NAMALWA (cell line): ENCODE measurements around the gene FAM234B.
"Not testable (repeated sequence)": the region's sequence is repeated elsewhere in the genome, so short reads cannot be mapped to it uniquely, and the experiment has no call there.

Experiments used
- DNase-seq: peaks from one replicate; pipeline ENCODE4 v3.0.0-alpha.2; 2015; ENCODE audit warnings: low spot score

The FAM234B gene

GRCh38 chr12:13023811-13024530 is 20.2 kb upstream of the FAM234B start:
- DNase-seq, result no peak

DNA sequence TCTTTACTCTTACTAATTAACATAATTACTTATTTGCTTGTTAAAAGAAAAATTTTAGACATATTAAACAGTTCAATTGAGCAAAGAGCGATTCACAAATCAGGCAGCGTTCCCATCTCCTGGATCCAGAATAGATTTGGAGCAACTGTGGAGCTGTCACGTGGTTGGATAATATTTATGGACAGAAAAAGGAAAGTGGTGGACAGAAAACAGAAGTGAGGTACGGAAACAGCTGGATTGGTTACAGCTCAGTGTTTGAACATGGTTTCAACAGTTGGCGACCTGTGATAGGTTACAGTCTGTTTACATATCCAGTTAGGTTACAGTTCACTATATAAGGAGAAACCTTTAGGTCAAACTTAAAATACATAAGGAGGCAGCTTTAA is 19.7 kb upstream of the FAM234B start:
- DNase-seq, result no peak

- no peak for DNase-seq
Measured at GRCh38 chr12:13026286-13026685, 17.9 kb upstream of the FAM234B start.

- DNase-seq, result no peak
Measured at GRCh38 chr12:13027032-13027431, 17.1 kb upstream of the FAM234B start.

GRCh38 chr12:13027508-13027907 is 16.7 kb upstream of the FAM234B start:
- no peak for DNase-seq

GRCh38 chr12:13028825-13029570 is 15.2 kb upstream of the FAM234B start:
- no peak for DNase-seq

DNA sequence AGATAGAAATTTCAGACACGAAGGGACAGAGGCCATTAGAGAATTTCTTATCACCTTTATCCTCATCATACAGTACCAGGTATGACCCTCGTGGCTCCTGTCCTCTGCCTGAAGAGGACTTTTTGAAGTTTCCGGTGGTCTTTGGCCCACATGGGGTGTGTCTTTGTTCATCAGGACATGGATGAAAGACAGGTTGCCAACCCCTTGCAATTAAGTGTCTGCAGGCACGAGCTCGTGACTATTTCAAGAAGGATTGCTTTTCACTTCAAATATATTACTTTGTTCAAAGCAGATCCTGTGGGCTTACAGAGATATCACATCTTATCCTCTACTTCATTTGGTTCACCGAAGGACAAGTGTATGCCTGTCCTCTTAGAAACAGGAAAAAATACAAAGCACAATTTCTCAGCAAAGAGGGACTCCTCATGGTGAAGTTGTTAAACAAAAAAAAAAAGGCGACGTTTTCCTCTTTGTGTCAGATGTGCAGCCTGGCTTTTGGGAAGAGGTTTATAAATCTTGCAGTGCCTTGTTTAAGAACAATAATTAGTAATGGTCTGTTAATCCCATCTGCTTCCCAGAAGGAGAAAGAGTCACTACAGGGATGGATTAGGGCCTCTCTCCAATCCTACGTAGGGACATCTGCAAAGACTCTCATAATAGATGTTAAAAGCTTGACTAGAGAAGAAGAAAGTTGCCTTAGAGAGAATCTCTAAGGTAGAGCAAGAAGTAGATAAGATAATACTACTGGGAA is 13.5 kb upstream of the FAM234B start:
- DNase-seq, result no peak

- DNase-seq, result no peak
Measured at GRCh38 chr12:13032164-13032563, 12.0 kb upstream of the FAM234B start.

GRCh38 chr12:13033476-13033875 is 10.7 kb upstream of the FAM234B start:
- DNase-seq, result no peak

GRCh38 chr12:13035335-13035734 is 8.8 kb upstream of the FAM234B start:
- not testable (repeated sequence) for DNase-seq

DNA sequence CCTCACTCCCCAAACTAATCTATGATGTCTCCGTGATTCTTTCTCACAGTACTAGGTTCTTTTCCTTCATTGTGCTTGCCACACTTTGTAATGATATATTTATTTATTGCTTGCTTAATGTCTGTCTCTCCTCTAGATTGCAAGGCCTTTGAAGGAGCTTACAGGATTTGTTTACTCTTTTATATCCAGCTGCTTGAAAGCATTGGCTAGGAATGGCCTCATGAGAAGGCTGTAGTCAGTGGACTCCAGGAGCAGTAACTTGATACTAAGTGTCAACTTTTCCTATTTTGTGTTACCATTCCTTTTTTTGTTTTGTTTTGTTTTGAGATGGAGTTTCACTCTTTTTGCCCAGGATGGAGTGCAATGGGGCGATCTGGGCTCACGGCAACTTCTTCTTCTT is 7.3 kb upstream of the FAM234B start:
- no peak for DNase-seq

DNA sequence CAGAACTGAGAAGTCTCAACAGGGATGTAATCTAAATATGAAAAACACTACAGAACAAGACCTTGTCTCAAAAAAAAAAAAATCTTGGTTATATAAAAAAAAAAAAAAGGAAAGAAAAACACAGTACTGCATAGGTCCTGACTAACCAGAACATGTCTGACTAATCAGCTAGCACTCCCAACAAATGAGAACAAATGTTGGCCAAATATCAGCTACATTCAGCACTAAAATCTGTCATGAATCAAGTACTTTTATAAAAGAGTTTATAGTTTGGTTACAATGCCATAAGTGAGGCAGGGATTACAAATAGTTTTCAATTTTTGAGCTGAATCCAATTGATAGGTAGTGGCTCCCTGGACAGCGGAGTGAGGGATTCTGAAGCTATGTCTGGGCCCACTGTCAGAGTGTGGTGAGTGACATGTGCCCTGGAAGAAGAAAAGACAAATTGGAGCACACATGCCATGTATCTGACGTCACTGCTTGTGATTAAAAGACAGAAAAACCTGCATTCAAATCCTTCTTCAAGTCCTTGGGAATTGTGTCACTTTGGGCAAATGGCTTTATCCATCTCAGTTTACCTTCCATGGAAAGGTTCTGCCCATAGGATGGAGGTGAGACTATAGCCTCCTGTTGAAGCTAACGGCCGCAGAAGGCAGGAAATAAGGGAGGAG is 5.6 kb upstream of the FAM234B start:
- DNase-seq, result no peak

DNA sequence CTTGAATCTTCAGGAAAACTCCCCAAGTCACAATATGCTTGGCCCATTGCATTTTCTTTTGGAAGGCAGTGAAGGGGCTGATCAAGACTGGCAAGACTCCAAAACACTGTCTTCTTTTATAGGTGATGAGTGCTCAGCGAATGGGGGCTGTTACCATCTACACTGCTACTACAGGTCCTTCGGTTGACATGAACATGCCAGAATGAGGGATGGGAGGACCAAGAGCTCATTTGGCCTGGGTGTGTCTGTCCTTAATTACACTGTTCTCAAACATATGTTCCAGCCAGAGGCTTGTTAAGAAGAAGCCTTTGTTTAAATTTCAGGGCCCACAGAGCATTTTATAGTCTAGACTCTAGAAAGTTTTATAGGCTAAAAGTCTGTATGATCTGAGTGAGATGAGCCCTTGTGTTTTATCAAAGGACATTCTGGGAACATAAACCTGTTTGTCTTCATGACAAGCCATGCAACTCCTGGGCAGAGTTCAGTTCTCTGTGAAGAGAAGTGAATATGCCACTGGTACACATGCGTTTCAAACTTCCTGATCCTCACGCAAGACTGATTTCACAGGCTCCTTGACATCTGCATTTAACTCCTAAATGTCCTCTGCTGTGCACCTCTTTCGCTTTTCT is 4.7 kb upstream of the FAM234B start:
- peak; percentile 26 for DNase-seq

- DNase-seq, result no peak
Measured at GRCh38 chr12:13041224-13041623, 3.0 kb upstream of the FAM234B start.

GRCh38 chr12:13042666-13043230 is 1.4 kb upstream of the FAM234B start:
- DNase-seq, result no peak

- peak; percentile 9 for DNase-seq
Measured at GRCh38 chr12:13044906-13045299, 722 bp downstream of the FAM234B start.

GRCh38 chr12:13045816-13046215 is 1.6 kb downstream of the FAM234B start:
- DNase-seq, result no peak

- DNase-seq, result no peak
Measured at GRCh38 chr12:13046964-13047363, 2.8 kb downstream of the FAM234B start.

- no peak for DNase-seq
Measured at GRCh38 chr12:13049816-13050215, 5.6 kb downstream of the FAM234B start.

DNA sequence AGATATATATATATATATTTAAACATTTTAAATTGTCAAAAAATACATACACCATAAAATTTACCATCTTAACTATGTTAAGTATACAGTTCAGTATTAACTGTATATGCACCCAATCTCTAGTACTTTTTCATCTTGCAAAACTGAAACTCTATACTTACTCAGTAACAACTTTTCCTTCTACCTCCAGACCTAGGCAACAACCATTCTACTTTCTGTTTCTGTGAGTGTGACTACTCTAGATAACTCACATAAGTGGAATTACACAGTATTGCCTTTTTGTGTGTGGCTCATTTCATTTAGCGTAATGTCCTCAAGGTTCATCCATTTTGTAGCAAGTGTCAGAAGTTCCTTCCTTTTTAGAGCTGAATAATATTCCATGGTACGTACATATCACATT is 8.2 kb downstream of the FAM234B start:
- DNase-seq, result no peak

- DNase-seq, result not testable (repeated sequence)
Measured at GRCh38 chr12:13053617-13054016, 9.4 kb downstream of the FAM234B start.

GRCh38 chr12:13060581-13060980 is 16.4 kb downstream of the FAM234B start:
- DNase-seq, result no peak
